PFSK-1 (cell line): ENCODE data around the gene PRAF2.

Experiments used
- FOXP2 ChIP-seq: optimal IDR thresholded peaks from 2 replicates; pipeline ENCODE3; 2011; ENCODE audit warnings: borderline replicate concordance, control low read depth, inconsistent platforms; ENCODE audit not compliant: insufficient read depth; ENCODE audit errors: extremely low read length, extremely low read depth
- POLR2AphosphoS5 ChIP-seq: IDR thresholded peaks from 2 replicates; pipeline ENCODE4 v1.6.1; 2012; ENCODE audit warnings: low read depth, mild to moderate bottlenecking, control low read depth, low read length, moderate library complexity
- REST ChIP-seq, 2 experiments: IDR thresholded peaks; 2 replicates each; pipeline versions ENCODE4 v1.6.1 to v1.8.0; 2011 to 2012; ENCODE audit warnings: low read depth in 2 of 2, low read length in 2 of 2, control low read depth in 1 of 2, inconsistent platforms in 1 of 2, mild to moderate bottlenecking in 1 of 2, moderate library complexity in 1 of 2; ENCODE audit not compliant: insufficient read depth in 1 of 2
- SIN3A ChIP-seq: IDR thresholded peaks from 2 replicates; pipeline ENCODE4 v1.6.1; 2012; ENCODE audit warnings: mild to moderate bottlenecking, low read length, moderate library complexity, borderline replicate concordance; ENCODE audit not compliant: insufficient read depth
- TAF1 ChIP-seq: IDR thresholded peaks from 2 replicates; pipeline ENCODE4 v1.6.1; 2012; ENCODE audit warnings: low read length, control low read depth, borderline replicate concordance; ENCODE audit not compliant: insufficient read depth

Gene PRAF2

DNA sequence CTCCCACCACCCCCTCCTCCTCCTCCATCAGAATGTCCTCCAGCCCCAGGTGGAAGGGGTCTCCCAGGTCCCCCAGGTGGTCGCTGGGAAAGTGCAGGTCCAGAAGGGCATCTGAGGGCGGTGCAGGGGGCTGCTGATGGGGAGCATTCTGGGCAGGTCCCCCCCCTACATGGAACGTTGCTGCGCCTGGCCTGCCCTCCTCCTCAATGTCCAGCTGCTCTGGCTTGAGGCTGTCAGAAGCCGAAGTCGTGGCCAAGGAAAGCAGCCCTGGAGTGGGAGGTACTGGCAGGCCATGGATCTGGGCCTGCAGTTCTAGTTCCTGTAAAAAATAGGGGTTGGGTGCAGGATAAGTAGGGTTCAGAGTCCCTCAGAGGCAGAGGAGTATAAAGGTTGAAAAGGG is 43.5 kb downstream of the PRAF2 start:
- TF ChIP-seq REST (IDR thresholded peaks at IDR 0.05; ENCODE audit: insufficient read depth in 1 of 2, low read depth in 2 of 2, low read length in 2 of 2) (no peak), POLR2AphosphoS5 (no peak), FOXP2 (no peak), TAF1 (no peak), SIN3A (no peak)

DNA sequence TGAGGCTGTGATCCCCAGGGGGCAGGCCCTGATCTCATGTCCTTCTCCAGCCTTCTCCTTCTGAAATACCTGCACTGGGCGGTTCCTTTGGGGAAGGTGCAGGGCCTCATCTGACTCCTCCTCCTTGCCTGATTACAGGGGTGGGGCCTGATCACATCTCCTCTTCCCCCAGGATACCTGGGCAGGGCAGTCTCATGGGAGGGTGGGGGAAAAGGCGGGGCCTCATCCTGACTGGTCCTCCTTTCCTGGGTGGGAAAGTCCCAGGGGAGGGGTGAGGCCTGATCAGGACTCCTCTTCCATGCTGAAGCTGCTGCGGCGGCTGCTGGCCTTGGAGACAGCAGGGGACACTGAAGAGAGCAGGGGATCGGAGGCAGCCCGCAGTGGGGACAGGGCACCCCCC is 43.9 kb downstream of the PRAF2 start:
- TF ChIP-seq FOXP2 (no peak), POLR2AphosphoS5 (no peak), SIN3A (no peak), TAF1 (no peak), REST (IDR thresholded peaks at IDR 0.05; ENCODE audit: insufficient read depth in 1 of 2, low read depth in 2 of 2, low read length in 2 of 2) (no peak)
